ENCODE measurements around the gene RANBP9.
A peak's percentile ranks its signal among the peaks of the same experiment; 100 is the strongest.

RANBP9 gene

DNA sequence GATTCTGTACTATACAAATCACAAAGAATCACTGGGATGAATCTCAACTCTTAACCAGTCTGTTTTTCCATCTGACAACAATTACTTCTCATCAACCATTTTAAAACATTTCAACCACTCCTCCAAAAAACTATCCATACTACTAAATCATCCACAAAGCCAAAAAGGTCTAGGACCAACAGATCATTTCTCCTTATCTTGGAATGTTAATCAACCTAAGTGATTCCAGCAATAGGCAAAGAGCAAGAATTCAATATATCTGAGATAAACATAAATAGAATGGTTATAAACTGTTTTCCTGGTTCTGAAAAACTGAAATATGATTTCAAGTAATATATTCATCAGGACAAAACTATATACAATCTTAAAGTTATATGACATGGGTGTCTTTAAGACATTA is 28.6 kb downstream of the RANBP9 start:
- TF ChIP-seq, protein P1, sequence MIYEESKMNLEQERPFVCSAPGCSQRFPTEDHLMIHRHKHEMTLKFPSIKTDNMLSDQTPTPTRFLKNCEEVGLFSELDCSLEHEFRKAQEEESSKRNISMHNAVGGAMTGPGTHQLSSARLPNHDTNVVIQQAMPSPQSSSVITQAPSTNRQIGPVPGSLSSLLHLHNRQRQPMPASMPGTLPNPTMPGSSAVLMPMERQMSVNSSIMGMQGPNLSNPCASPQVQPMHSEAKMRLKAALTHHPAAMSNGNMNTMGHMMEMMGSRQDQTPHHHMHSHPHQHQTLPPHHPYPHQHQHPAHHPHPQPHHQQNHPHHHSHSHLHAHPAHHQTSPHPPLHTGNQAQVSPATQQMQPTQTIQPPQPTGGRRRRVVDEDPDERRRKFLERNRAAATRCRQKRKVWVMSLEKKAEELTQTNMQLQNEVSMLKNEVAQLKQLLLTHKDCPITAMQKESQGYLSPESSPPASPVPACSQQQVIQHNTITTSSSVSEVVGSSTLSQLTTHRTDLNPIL (CRISPR knock-in tag; IDR thresholded peaks at IDR 0.05; ENCODE audit: low read depth): peak; percentile 33; the same call in 1 of the 2 replicates
- TF ChIP-seq ESRRG (CRISPR knock-in tag; IDR thresholded peaks at IDR 0.05): no peak
- TF ChIP-seq ISL1 (CRISPR knock-in tag; IDR thresholded peaks at IDR 0.05): peak; percentile 84
- peak; percentile 51; the same call in 1 of the 2 replicates for TF ChIP-seq TCF4 (CRISPR knock-in tag; IDR thresholded peaks at IDR 0.05; ENCODE audit: borderline replicate concordance)
- ATAC-seq: no peak

DNA sequence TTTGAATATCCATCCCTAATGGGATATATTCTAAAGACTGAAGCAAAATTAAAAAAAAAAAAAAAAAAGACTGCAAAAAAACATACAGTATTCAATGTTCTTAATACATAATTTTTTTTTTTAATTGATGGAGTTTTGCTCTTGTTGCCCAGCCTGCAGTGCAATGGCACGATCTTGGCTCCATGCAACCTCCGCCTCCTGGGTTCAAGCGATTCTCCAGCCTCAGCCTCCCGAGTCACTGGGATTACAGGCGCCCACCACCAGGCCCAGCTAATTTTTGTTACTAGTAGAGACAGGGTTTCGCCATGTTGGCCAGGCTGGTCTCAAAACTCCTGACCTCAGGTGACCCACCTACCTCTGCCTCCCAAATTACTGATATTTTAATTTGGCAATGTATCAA is 29.3 kb downstream of the RANBP9 start:
- ATAC-seq: no peak
- TF ChIP-seq, protein P2, sequence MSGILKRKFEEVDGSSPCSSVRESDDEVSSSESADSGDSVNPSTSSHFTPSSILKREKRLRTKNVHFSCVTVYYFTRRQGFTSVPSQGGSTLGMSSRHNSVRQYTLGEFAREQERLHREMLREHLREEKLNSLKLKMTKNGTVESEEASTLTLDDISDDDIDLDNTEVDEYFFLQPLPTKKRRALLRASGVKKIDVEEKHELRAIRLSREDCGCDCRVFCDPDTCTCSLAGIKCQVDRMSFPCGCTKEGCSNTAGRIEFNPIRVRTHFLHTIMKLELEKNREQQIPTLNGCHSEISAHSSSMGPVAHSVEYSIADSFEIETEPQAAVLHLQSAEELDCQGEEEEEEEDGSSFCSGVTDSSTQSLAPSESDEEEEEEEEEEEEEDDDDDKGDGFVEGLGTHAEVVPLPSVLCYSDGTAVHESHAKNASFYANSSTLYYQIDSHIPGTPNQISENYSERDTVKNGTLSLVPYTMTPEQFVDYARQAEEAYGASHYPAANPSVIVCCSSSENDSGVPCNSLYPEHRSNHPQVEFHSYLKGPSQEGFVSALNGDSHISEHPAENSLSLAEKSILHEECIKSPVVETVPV (CRISPR knock-in tag; IDR thresholded peaks at IDR 0.05): no peak
- TF ChIP-seq ZNF8 (CRISPR knock-in tag; IDR thresholded peaks at IDR 0.05) (no peak), ISL1 (CRISPR knock-in tag; IDR thresholded peaks at IDR 0.05) (no peak), ARNTL (CRISPR knock-in tag; IDR thresholded peaks at IDR 0.05; ENCODE audit: borderline replicate concordance, low read depth) (no peak), ZC3H10 (CRISPR knock-in tag; IDR thresholded peaks at IDR 0.05) (no peak), SNAI2 (CRISPR knock-in tag; IDR thresholded peaks at IDR 0.05) (no peak), ZNF565 (CRISPR knock-in tag; conservative IDR thresholded peaks at IDR 0.05; ENCODE audit: low read depth) (no peak), RARB (CRISPR knock-in tag; IDR thresholded peaks at IDR 0.05) (no peak), OSR1 (CRISPR knock-in tag; IDR thresholded peaks at IDR 0.05) (no peak), ESRRG (CRISPR knock-in tag; IDR thresholded peaks at IDR 0.05) (no peak), BACH2 (CRISPR knock-in tag; IDR thresholded peaks at IDR 0.05; ENCODE audit: borderline replicate concordance) (no peak), PPARA (CRISPR knock-in tag; IDR thresholded peaks at IDR 0.05; ENCODE audit: borderline replicate concordance) (no peak), TOX (CRISPR knock-in tag; IDR thresholded peaks at IDR 0.05; ENCODE audit: borderline replicate concordance) (no peak), CSDC2 (CRISPR knock-in tag; IDR thresholded peaks at IDR 0.05) (no peak), GLIS3 (CRISPR knock-in tag; IDR thresholded peaks at IDR 0.05) (no peak), ZNF70 (CRISPR knock-in tag; IDR thresholded peaks at IDR 0.05) (no peak)
- TF ChIP-seq, protein P1 (CRISPR knock-in tag; IDR thresholded peaks at IDR 0.05; ENCODE audit: low read depth): no peak
- TF ChIP-seq, protein P3, sequence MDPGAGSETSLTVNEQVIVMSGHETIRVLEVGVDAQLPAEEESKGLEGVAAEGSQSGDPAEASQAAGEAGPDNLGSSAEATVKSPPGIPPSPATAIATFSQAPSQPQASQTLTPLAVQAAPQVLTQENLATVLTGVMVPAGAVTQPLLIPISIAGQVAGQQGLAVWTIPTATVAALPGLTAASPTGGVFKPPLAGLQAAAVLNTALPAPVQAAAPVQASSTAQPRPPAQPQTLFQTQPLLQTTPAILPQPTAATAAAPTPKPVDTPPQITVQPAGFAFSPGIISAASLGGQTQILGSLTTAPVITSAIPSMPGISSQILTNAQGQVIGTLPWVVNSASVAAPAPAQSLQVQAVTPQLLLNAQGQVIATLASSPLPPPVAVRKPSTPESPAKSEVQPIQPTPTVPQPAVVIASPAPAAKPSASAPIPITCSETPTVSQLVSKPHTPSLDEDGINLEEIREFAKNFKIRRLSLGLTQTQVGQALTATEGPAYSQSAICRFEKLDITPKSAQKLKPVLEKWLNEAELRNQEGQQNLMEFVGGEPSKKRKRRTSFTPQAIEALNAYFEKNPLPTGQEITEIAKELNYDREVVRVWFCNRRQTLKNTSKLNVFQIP (CRISPR knock-in tag; IDR thresholded peaks at IDR 0.05; ENCODE audit: borderline replicate concordance, low read depth): no peak
- TF ChIP-seq, protein P4, sequence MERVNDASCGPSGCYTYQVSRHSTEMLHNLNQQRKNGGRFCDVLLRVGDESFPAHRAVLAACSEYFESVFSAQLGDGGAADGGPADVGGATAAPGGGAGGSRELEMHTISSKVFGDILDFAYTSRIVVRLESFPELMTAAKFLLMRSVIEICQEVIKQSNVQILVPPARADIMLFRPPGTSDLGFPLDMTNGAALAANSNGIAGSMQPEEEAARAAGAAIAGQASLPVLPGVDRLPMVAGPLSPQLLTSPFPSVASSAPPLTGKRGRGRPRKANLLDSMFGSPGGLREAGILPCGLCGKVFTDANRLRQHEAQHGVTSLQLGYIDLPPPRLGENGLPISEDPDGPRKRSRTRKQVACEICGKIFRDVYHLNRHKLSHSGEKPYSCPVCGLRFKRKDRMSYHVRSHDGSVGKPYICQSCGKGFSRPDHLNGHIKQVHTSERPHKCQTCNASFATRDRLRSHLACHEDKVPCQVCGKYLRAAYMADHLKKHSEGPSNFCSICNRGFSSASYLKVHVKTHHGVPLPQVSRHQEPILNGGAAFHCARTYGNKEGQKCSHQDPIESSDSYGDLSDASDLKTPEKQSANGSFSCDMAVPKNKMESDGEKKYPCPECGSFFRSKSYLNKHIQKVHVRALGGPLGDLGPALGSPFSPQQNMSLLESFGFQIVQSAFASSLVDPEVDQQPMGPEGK (CRISPR knock-in tag; IDR thresholded peaks at IDR 0.05; ENCODE audit: borderline replicate concordance): no peak

DNA sequence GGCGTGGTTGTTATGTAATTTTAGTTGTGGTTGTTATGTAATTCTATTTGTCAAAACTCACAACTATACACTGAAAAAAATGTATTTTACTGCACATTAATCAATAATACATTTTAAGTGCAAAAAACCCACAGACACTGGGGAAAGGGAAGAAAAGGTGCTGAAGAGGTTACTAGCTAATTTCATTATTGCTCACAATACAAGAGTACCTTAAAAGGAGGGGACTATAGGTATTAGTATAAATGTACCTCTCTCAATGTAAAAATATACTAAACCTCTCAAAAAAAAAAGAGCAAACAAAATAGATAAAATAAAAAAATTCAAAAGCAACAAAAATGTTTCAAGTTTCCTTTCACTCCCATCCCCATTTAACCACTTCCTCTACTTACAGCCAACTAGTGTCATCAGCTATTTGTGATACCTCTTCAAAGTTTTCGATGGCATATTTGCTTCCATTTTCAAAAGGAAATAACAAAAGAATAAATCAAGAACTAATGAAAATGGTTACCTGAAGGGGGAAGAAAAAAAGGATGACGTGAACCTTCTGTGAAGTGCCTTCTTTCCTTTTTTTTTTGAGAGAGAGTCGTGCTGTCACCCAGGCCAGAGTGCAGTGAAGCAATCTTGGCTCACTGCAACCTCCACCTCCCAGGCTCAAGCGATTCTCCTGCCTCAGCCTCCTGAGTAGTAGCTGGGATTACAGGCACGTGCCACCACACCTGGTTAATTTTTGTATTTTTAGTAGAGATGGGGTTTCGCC is 30.2 kb downstream of the RANBP9 start:
- TF ChIP-seq, protein P3 (CRISPR knock-in tag; IDR thresholded peaks at IDR 0.05; ENCODE audit: borderline replicate concordance, low read depth): no peak
- TF ChIP-seq, protein P1 (CRISPR knock-in tag; IDR thresholded peaks at IDR 0.05; ENCODE audit: low read depth): no peak
- TF ChIP-seq ARNTL (CRISPR knock-in tag; IDR thresholded peaks at IDR 0.05; ENCODE audit: borderline replicate concordance, low read depth) (no peak), TCF4 (CRISPR knock-in tag; IDR thresholded peaks at IDR 0.05; ENCODE audit: borderline replicate concordance) (no peak), ESRRG (CRISPR knock-in tag; IDR thresholded peaks at IDR 0.05) (no peak)
- ATAC-seq: no peak

All from SK-N-SH treated with all-trans-retinoic acid at 6 μM for 48 hours (cell line).